ENCODE data around the gene GPR26. TPM values are rescaled to one million over a fixed set of nuclear protein-coding genes. Genes with fewer than 3 reads are reported as not detected.

GPR26 gene
- total RNA-seq, 2 donors from 2014 or later, result not detected

GRCh38 chr10:123651421-123652047, 14.6 kb upstream of the GPR26 start:
- H3K4me3 ChIP-seq (ENCODE audit: low read length), result no peak overlapping the region
- peak; percentile 35 for DNase-seq
- H3K4me1 ChIP-seq (ENCODE audit: control insufficient read depth, insufficient read depth, low read length), result no peaks in the 10 kb centered on the region
- H3K9ac ChIP-seq (ENCODE audit: extremely low read depth, low read length, poor library complexity, severe bottlenecking), result no peak overlapping the region
- H3K27ac ChIP-seq (ENCODE audit: low read depth, low read length), result no peak overlapping the region
- Mint-ChIP-seq H3K4me1 (no peaks in the 10 kb centered on the region), H3K27ac (no peak overlapping the region), H3K36me3 (ENCODE audit: low read depth) (no peaks in the 10 kb centered on the region), H3K4me3 (no peak overlapping the region), H3K9me3 (no peaks in the 10 kb centered on the region), H3K27me3 (ENCODE audit: insufficient read depth) (peaks cover 7% of the 10 kb centered on the region)
- no peaks in the 10 kb centered on the region for H3K27me3 ChIP-seq (ENCODE audit: control insufficient read depth, insufficient read depth, low read length, poor library complexity, severe bottlenecking)
- no peak for TF ChIP-seq CTCF (conservative IDR thresholded peaks at IDR 0.05)
- H3K9me3 ChIP-seq (ENCODE audit: control insufficient read depth, low read length), result no peaks in the 10 kb centered on the region
- WGBS, 2 experiments (ENCODE audit: insufficient coverage in 1 of 2, insufficient read length in 1 of 2), result 77 to 78% methylated on average over 5 to 6 of the region's 6 CpGs
- no peaks in the 10 kb centered on the region for H3K36me3 ChIP-seq (ENCODE audit: control insufficient read depth, insufficient read depth, low read length)

- peak; percentile 91 for DNase-seq
- Mint-ChIP-seq H3K4me1 (no peaks in the 10 kb centered on the region), H3K4me3 (no peak overlapping the region), H3K9me3 (no peaks in the 10 kb centered on the region), H3K27ac (no peak overlapping the region), H3K36me3 (ENCODE audit: low read depth) (no peaks in the 10 kb centered on the region), H3K27me3 (ENCODE audit: insufficient read depth) (peaks cover 9% of the 10 kb centered on the region)
- no peaks in the 10 kb centered on the region for H3K36me3 ChIP-seq (ENCODE audit: control insufficient read depth, insufficient read depth, low read length)
- H3K27me3 ChIP-seq (ENCODE audit: control insufficient read depth, insufficient read depth, low read length, poor library complexity, severe bottlenecking), result no peaks in the 10 kb centered on the region
- H3K4me3 ChIP-seq (ENCODE audit: low read length), result no peak overlapping the region
- H3K9ac ChIP-seq (ENCODE audit: extremely low read depth, low read length, poor library complexity, severe bottlenecking), result no peak overlapping the region
- H3K9me3 ChIP-seq (ENCODE audit: control insufficient read depth, low read length), result no peaks in the 10 kb centered on the region
- 31 to 34% methylated on average over 2 of the region's 2 CpGs for WGBS, 2 experiments (ENCODE audit: insufficient coverage in 1 of 2, insufficient read length in 1 of 2)
- peak; percentile 61 for TF ChIP-seq CTCF (conservative IDR thresholded peaks at IDR 0.05)
- H3K4me1 ChIP-seq (ENCODE audit: control insufficient read depth, insufficient read depth, low read length), result no peaks in the 10 kb centered on the region
- no peak overlapping the region for H3K27ac ChIP-seq (ENCODE audit: low read depth, low read length)
These were observed 10.4 kb upstream of the GPR26 start for GRCh38 chr10:123655751-123656150.

GRCh38 chr10:123663522-123663921, 2.6 kb upstream of the GPR26 start:
- peak; percentile 75 for TF ChIP-seq CTCF (conservative IDR thresholded peaks at IDR 0.05)
- no peak overlapping the region for H3K4me3 Mint-ChIP-seq
- H3K27me3 Mint-ChIP-seq (ENCODE audit: insufficient read depth), result peaks cover 61% of the 10 kb centered on the region
- no peaks in the 10 kb centered on the region for H3K36me3 ChIP-seq (ENCODE audit: control insufficient read depth, insufficient read depth, low read length)
- H3K4me3 ChIP-seq (ENCODE audit: low read length), result no peak overlapping the region
- peaks cover 58% of the 10 kb centered on the region for H3K27me3 ChIP-seq (ENCODE audit: control insufficient read depth, insufficient read depth, low read length, poor library complexity, severe bottlenecking)
- 38 to 41% methylated on average over 3 of the region's 3 CpGs for WGBS, 2 experiments (ENCODE audit: insufficient coverage in 1 of 2, insufficient read length in 1 of 2)
- H3K9me3 ChIP-seq (ENCODE audit: control insufficient read depth, low read length), result no peaks in the 10 kb centered on the region
- no peak for DNase-seq
- peaks cover 2% of the 10 kb centered on the region for H3K4me1 Mint-ChIP-seq
- peaks cover 3% of the 10 kb centered on the region for H3K9me3 Mint-ChIP-seq
- no peaks in the 10 kb centered on the region for H3K36me3 Mint-ChIP-seq (ENCODE audit: low read depth)
- no peaks in the 10 kb centered on the region for H3K4me1 ChIP-seq (ENCODE audit: control insufficient read depth, insufficient read depth, low read length)
- no peak overlapping the region for H3K27ac ChIP-seq (ENCODE audit: low read depth, low read length)
- no peak overlapping the region for H3K27ac Mint-ChIP-seq
- no peak overlapping the region for H3K9ac ChIP-seq (ENCODE audit: extremely low read depth, low read length, poor library complexity, severe bottlenecking)

Measured in endodermal cell (in vitro differentiated cells).